ENCODE measurements around the gene NXF1. TPM values are rescaled to one million over a fixed set of nuclear protein-coding genes. Genes with fewer than 3 reads are reported as not detected.
A peak's percentile ranks its signal among the peaks of the same experiment; 100 is the strongest.

Gene NXF1
- total and polyA plus RNA-seq, 2 donors (not counting 1 experiment from before 2014, with no cell fraction given), result 161 to 262 TPM

- no peak for TF ChIP-seq EZH2 (IDR thresholded peaks at IDR 0.05; ENCODE audit: borderline replicate concordance, insufficient read depth, low read depth, low read length, poor library complexity, severe bottlenecking)
- TF ChIP-seq, protein P1, sequence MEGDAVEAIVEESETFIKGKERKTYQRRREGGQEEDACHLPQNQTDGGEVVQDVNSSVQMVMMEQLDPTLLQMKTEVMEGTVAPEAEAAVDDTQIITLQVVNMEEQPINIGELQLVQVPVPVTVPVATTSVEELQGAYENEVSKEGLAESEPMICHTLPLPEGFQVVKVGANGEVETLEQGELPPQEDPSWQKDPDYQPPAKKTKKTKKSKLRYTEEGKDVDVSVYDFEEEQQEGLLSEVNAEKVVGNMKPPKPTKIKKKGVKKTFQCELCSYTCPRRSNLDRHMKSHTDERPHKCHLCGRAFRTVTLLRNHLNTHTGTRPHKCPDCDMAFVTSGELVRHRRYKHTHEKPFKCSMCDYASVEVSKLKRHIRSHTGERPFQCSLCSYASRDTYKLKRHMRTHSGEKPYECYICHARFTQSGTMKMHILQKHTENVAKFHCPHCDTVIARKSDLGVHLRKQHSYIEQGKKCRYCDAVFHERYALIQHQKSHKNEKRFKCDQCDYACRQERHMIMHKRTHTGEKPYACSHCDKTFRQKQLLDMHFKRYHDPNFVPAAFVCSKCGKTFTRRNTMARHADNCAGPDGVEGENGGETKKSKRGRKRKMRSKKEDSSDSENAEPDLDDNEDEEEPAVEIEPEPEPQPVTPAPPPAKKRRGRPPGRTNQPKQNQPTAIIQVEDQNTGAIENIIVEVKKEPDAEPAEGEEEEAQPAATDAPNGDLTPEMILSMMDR (IDR thresholded peaks at IDR 0.05), result no peak
- Mint-ChIP-seq H3K27me3 (no peaks in the 10 kb centered on the region), H3K4me1 (peaks cover 18% of the 10 kb centered on the region), H3K9me3 (ENCODE audit: insufficient read depth) (no peaks in the 10 kb centered on the region), H3K4me3 (no peak overlapping the region), H3K27ac (no peak overlapping the region)
- H3K9me3 ChIP-seq (ENCODE audit: control extremely low read depth in 1 of 3, control insufficient read depth in 2 of 3, insufficient read depth in 1 of 3, low read length in 2 of 3), result no peaks in the 10 kb centered on the region
- peak overlapping the region; percentile 92 for H2AFZ ChIP-seq (ENCODE audit: insufficient read depth, low read depth, low read length, poor library complexity, severe bottlenecking)
- intact Hi-C loops (cut with micrococcal nuclease), result loop anchor here (1.0 to 5.0 kb wide), 4 partner anchors 13 to 285 kb away; partner anchors contain the start of genes TUT1 and ZBTB3
- no peak for ATAC-seq (ENCODE audit: low read depth)
- peak overlapping the region; percentile 99 to 100 for H3K27ac ChIP-seq (ENCODE audit: low read length in 2 of 2)
- no peaks in the 10 kb centered on the region for H3K27me3 ChIP-seq (replicated peaks in 1 of 4; ENCODE audit: control extremely low read depth in 1 of 4, control insufficient read depth in 3 of 4, insufficient read depth in 4 of 4, low read length in 3 of 4)
- peaks cover 14 to 33% of the 10 kb centered on the region in 2 donors for H3K4me1 ChIP-seq (ENCODE audit: control insufficient read depth in 2 of 2, insufficient read depth in 2 of 2, low read length in 2 of 2)
- peak overlapping the region; percentile 99 for H3K9ac ChIP-seq (ENCODE audit: low read length)
- H3K4me2 ChIP-seq (replicated peaks; ENCODE audit: low read depth, low read length, poor library complexity, severe bottlenecking), result peak overlapping the region; percentile 74
- CTCF ChIA-PET, result interaction anchor here (0.8 to 2.4 kb wide), 10 partner anchors 10 to 115 kb away, joined by 3 to 9 read pairs (median 4); partner anchors contain the start of genes HNRNPUL2, SLC3A2 and STX5
- WGBS (ENCODE audit: insufficient coverage), result 5% methylated on average over 26 of the region's 30 CpGs
- DNase-seq, result no peak
- peaks cover 0 to 6% of the 10 kb centered on the region in 2 experiments for H3K36me3 ChIP-seq (replicated peaks in 1 of 2; ENCODE audit: control extremely low read depth in 1 of 2, control insufficient read depth in 1 of 2, extremely low read depth in 1 of 2, insufficient read depth in 2 of 2, low read length in 1 of 2)
- H3K79me2 ChIP-seq (ENCODE audit: control insufficient read depth, insufficient read depth, low read length), result peaks cover 21% of the 10 kb centered on the region
- peak overlapping the region; percentile 61 to 97 (median 91) for H3K4me3 ChIP-seq (ENCODE audit: control extremely low read depth in 1 of 5, extremely low read depth in 1 of 5, insufficient read depth in 1 of 5, low read depth in 2 of 5, low read length in 4 of 5)
- no peaks in the 10 kb centered on the region for H4K20me1 ChIP-seq (ENCODE audit: control insufficient read depth, insufficient read depth, low read length, poor library complexity, severe bottlenecking)
- POLR2A ChIA-PET, result interaction anchor here (0.6 to 5.0 kb wide), 21 partner anchors 9 to 251 kb away, joined by 3 to 159 read pairs (median 6); partner anchors contain the start of genes BSCL2, GNG3, HNRNPUL2 and INTS5
Measured at GRCh38 chr11:62842171-62842741, 37.0 kb upstream of the NXF1 start.

All from B cell (primary cell).